Fibroblast of lung (primary cell): ENCODE measurements around the gene TNFRSF21.

Experiments
- EZH2 ChIP-seq: IDR thresholded peaks from 2 replicates; pipeline ENCODE4 v1.5.1; 2012; ENCODE audit warnings: low read length, control low read depth, mild to moderate bottlenecking; ENCODE audit errors: missing control alignments
- TF ChIP-seq, protein P1 (sequence below), 2 donors: IDR thresholded peaks in 1 of 2; conservative IDR thresholded peaks in 1 of 2; 1 replicate in 1 of 2; 2 replicates in 1 of 2; pipeline ENCODE4 v1.5.1; 2011 to 2012; ENCODE audit warnings: low read length in 2 of 2, control low read depth in 1 of 2, inconsistent platforms in 1 of 2, low read depth in 1 of 2, mild to moderate bottlenecking in 1 of 2

DNA sequence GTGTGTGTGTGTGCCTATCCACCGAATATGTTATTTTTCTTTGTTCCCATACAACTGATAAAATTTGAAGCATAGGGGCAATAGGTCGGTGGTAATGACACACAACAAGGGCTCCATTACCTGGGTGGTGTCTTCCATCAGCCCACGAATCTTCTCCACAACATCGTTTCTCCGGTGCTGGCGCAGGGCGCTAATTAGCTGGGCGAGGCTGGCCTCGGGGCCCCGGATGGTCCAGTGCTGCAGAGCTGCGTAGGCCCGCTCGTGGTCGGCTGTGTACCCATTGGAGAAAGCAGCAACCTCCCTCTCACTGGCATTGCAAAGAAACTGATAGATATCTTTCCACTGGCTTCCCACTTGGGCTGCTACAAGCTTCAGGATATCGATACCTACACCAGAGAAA, 56.6 kb downstream of the TNFRSF21 start:
- TF ChIP-seq, protein P1, sequence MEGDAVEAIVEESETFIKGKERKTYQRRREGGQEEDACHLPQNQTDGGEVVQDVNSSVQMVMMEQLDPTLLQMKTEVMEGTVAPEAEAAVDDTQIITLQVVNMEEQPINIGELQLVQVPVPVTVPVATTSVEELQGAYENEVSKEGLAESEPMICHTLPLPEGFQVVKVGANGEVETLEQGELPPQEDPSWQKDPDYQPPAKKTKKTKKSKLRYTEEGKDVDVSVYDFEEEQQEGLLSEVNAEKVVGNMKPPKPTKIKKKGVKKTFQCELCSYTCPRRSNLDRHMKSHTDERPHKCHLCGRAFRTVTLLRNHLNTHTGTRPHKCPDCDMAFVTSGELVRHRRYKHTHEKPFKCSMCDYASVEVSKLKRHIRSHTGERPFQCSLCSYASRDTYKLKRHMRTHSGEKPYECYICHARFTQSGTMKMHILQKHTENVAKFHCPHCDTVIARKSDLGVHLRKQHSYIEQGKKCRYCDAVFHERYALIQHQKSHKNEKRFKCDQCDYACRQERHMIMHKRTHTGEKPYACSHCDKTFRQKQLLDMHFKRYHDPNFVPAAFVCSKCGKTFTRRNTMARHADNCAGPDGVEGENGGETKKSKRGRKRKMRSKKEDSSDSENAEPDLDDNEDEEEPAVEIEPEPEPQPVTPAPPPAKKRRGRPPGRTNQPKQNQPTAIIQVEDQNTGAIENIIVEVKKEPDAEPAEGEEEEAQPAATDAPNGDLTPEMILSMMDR (conservative IDR thresholded peaks at IDR 0.05 in 1 of 2, IDR thresholded peaks at IDR 0.05 in 1 of 2; ENCODE audit: low read depth in 1 of 2, low read length in 2 of 2): no peak
- TF ChIP-seq EZH2: no peak
